Thyroid gland (tissue), 4 donors: ENCODE measurements around the gene SYCN. TPM values are rescaled to one million over a fixed set of nuclear protein-coding genes. Genes with fewer than 3 reads are reported as not detected.

ENCODE experiments used
- DNase-seq, 2 donors: peaks; one replicate each; pipeline ENCODE4 v3.0.0-alpha.2; 2019
- H3K27ac ChIP-seq, 3 donors: fragments of 200-600 bp; sonication (generic); 1 replicate in 2 of 3; 2 replicates in 1 of 3; pipeline ENCODE4 v1.5.1; 2016 to 2019; ENCODE audit warnings: mild to moderate bottlenecking in 1 of 3, moderate library complexity in 1 of 3
- H3K27me3 ChIP-seq: fragments of 200-600 bp; sonication (generic); one replicate; pipeline ENCODE4 v1.5.1; 2019
- H3K36me3 ChIP-seq, 2 donors: fragments of 200-600 bp; sonication (generic); one replicate each; pipeline ENCODE4 v1.5.1; 2016 to 2019
- H3K4me1 ChIP-seq, 2 donors: fragments of 200-600 bp; sonication (generic); one replicate each; pipeline ENCODE4 v1.5.1; 2017 to 2019
- H3K4me3 ChIP-seq, 3 donors: fragments of 200-600 bp; sonication (generic); replicated peaks in 1 of 3; 1 replicate in 2 of 3; 2 replicates in 1 of 3; pipeline ENCODE4 v1.5.1; 2016; ENCODE audit warnings: mild to moderate bottlenecking in 1 of 3
- H3K9me3 ChIP-seq: fragments of 200-600 bp; sonication (generic); one replicate; pipeline ENCODE4 v1.5.1; 2017
- CTCF ChIP-seq, 6 experiments: fragments of 200-600 bp in 3 of 6; fragments of 450-650 bp in 3 of 6; sonication (generic) in 3 of 6; IDR thresholded peaks; one replicate each; pipeline ENCODE4 v1.5.1; 2016 to 2019; ENCODE audit warnings: antibody characterized with exemption in 6 of 6, mild to moderate bottlenecking in 2 of 6, inconsistent platforms in 1 of 6, moderate library complexity in 1 of 6
- POLR2A ChIP-seq, 2 donors: fragments of 450-650 bp; IDR thresholded peaks; one replicate each; pipeline ENCODE4 v1.6.1; 2017; ENCODE audit warnings: antibody characterized with exemption in 2 of 2, mild to moderate bottlenecking in 2 of 2, moderate library complexity in 1 of 2
- WGBS, 2 donors: methylation state at CpG; one replicate each; pipeline ENCODE4 v1.1.5; 2017; 5-methylcytosine and 5-hydroxymethylcytosine counted together
- intact Hi-C: fragments of 100-400 bp; cut with DNase I; formaldehyde crosslinking; loops from one replicate; pipeline ENCODE4 v1.15.1; 2023
- total RNA-seq, 4 donors: library from RNA; depleted of rRNA; stranded (reverse); fragments of >200 nt; gene quantifications; one replicate each; pipeline ENCODE4 v1.2.3, GENCODE V29; 2016

Gene SYCN
- not detected for total RNA-seq

DNA sequence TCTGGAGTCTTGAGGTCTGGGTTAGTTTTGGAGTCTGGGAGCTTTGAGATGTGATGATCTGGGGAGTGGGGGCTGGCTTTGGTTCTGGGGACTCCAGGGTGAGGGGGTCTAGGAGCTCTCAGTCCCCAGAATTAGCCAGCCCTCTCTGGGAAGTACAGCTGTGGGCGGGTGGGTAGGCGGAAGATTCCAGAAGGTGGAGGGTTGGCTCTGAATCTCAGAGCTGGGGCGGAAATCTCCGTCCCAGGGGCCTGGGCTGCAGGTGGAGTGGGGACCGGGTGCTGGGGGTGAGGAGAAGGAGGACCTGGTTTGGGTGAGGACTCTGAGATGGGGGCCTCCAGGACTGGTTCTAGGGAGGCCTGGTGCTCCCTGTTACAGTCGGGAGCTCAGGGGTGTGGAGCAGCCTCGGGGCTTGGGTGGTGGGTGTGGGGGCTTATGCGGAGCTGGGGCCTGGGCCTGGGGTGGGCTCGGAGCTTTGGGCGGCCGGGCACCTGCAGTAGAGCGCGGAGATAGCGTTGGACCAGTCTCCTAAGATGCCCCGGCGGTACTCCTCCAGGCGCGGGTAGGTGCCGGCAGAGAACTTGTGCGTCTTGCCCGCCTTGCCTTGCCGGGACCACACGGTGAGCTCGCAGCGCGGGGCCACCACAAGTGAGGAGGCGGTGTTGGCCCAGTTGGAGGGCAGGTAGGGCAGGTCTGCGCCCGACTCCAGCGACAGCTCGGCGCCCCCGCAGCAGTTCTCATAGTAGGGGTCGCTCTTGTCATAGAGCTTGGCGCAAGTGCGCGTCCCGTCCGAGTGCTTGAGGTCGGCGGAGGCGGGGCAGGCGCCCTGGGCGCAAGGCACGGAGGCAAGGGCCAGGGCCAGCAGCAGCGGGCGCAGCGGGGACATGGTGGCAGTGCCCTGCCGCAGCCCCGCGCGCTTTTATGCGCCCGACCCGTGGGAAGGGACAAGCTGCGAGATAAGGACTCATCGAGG, at the start of gene SYCN:
TSS of gene SYCN (minus strand) at position 892 of the 970 bp plus-strand sequence. CDS start at position 883, 9 bp downstream.
- Histone ChIP-seq H3K27me3 (peaks cover 14% of the 10 kb centered on the region), H3K27ac (no peak within 1 kb of the TSS), H3K4me1 (no peaks in the 10 kb centered on the region), H3K4me3 (no peak within 1 kb of the TSS), H3K36me3 (no peaks in the 10 kb centered on the region), H3K9me3 (no peaks in the 10 kb centered on the region)
- DNase-seq, result no peak
- 32 to 43% methylated on average over 19 to 22 of the region's 57 CpGs for WGBS, 2 donors
- TF ChIP-seq POLR2A (IDR thresholded peaks at IDR 0.05), result no peak
- TF ChIP-seq CTCF (IDR thresholded peaks at IDR 0.05), result no peak
- intact Hi-C loops, result no loop called here

DNA sequence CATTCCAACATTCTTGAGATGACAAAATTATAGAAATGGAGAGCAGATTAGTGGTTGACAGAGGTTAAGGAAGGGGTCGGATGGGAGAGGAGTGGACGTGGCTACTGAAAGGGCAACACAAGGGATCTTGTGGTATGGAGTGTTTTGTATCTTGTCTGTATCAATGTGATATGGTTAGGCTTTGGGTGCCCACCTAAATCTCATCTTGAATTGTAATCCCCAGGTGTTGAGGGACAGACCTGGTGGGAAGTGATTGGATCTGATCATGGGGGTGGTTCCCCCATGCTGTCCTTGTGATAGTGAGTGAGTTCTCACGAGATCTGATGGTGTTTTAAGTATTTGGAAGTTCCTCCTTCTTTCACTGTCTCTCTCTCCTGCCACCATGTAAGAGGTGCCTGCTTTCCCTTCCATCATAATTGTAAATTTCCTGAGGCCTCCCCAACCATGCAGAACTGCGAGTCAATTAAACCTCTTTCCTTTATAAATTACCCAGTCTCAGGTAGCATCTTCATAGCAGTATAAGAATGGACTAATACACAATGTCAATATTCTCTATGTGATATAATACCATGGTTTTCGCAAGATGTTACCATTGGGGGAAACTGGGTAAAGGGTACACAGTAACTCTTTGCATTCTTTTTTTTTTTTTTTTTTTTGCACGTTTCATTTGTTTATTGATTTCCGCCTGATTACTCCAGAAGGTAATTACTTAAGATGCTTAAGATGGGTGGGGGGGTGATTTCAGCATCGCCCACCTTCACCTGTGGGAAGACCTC, 49.5 kb upstream of the SYCN start:
- no peak overlapping the region for H3K27ac ChIP-seq
- no peak for DNase-seq
- no peak for TF ChIP-seq CTCF (IDR thresholded peaks at IDR 0.05)
- TF ChIP-seq POLR2A (IDR thresholded peaks at IDR 0.05), result no peak
- no peaks in the 10 kb centered on the region for H3K36me3 ChIP-seq
- H3K4me3 ChIP-seq, result no peak overlapping the region
- H3K9me3 ChIP-seq, result no peaks in the 10 kb centered on the region
- 78 to 79% methylated on average over 8 of the region's 8 CpGs for WGBS, 2 donors
- H3K27me3 ChIP-seq, result no peaks in the 10 kb centered on the region
- intact Hi-C loops, result no loop called here
- no peaks in the 10 kb centered on the region for H3K4me1 ChIP-seq

DNA sequence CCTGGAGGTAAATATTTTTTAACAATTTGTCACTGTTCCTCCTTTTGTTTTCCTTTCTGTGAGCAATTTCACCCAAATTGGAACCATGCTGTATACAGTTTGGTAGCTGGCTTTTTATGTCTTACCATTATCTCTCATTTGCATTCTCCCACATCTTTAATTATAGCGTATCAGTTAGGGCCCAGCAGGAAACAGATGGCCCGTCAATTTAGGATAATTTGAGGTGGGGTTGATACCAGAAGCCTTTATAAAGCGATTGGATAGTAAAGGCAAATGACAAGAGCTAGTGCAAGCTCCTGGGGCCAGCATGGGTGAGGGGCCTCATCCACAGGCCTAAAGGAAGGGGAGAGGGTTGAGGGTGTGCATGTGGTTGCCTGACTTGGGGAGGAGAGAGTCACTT, 48.4 kb upstream of the SYCN start:
- H3K4me1 ChIP-seq, result peaks cover 5% of the 10 kb centered on the region in 2 donors
- DNase-seq, result no peak
- H3K27ac ChIP-seq, result no peak overlapping the region
- TF ChIP-seq POLR2A (IDR thresholded peaks at IDR 0.05) (no peak), CTCF (IDR thresholded peaks at IDR 0.05) (no peak)
- no peaks in the 10 kb centered on the region for H3K9me3 ChIP-seq
- H3K27me3 ChIP-seq, result no peaks in the 10 kb centered on the region
- intact Hi-C loops, result no loop called here
- H3K4me3 ChIP-seq, result no peak overlapping the region
- H3K36me3 ChIP-seq, result no peaks in the 10 kb centered on the region
- 68 to 75% methylated on average over 3 of the region's 3 CpGs for WGBS, 2 donors

- Histone ChIP-seq H3K4me1 (peaks cover 9 to 10% of the 10 kb centered on the region in 2 donors), H3K27me3 (no peaks in the 10 kb centered on the region), H3K36me3 (no peaks in the 10 kb centered on the region), H3K4me3 (no peak overlapping the region), H3K9me3 (no peaks in the 10 kb centered on the region), H3K27ac (no peak overlapping the region)
- intact Hi-C loops, result no loop called here
- no peak for DNase-seq
- 73 to 81% methylated on average over 3 of the region's 3 CpGs for WGBS, 2 donors
- no peak for TF ChIP-seq POLR2A (IDR thresholded peaks at IDR 0.05)
- TF ChIP-seq CTCF (IDR thresholded peaks at IDR 0.05), result no peak
Measured at GRCh38 chr19:39251846-39252245, 47.8 kb upstream of the SYCN start.
